K562 (cell line): ENCODE measurements around the gene SGMS1. TPM values are rescaled to one million over a fixed set of nuclear protein-coding genes. Genes with fewer than 3 reads are reported as not detected.

Experiments
- ATAC-seq: fragments of 200-7000 bp; cut with Tn5 transposase; 3 replicates; pipeline ENCODE4 v1.9.1; 2020; ENCODE audit warnings: moderate library complexity
- BruUV-seq: library from RNA; stranded (reverse); fragments of 400-500 nt; replicated peaks from 2 replicates; lab custom pipeline; 2021; lab: Mats Ljungman, UMichigan
- CTCF ChIA-PET: fragments of 300-600 bp; formaldehyde crosslinking; extraction: SDS; loops from one replicate; lab custom pipeline; 2021; ENCODE audit warnings: low intra/inter-chr PET ratio; lab: Yijun Ruan, JAX
- POLR2A ChIA-PET: fragments of 300-600, 350-650 bp; sonication (Branson Sonifier 250); formaldehyde crosslinking; extraction: SDS; loops from one replicate; lab custom pipeline; 2021; ENCODE audit warnings: antibody characterized with exemption, inconsistent platforms; lab: Yijun Ruan, JAX
- DNase-seq, 4 experiments: peaks; one replicate each; pipeline versions ENCODE4 v3.0.0 to v3.0.0-alpha.2; 2011 to 2018; ENCODE audit warnings: low spot score in 3 of 4, mixed read lengths in 3 of 4; ENCODE audit errors: extremely low read depth in 1 of 4
- FAIRE-seq: peaks from 2 replicates; lab custom pipeline; 2011; peaks lifted over from hg19 to GRCh38; lab: Jason Lieb, UNC
- H2AFZ ChIP-seq: 2 replicates; pipeline ENCODE4 v1.6.0; 2011; ENCODE audit warnings: low read depth, low read length, control low read depth, inconsistent platforms
- H3K27ac ChIP-seq: fragments of 200-600 bp; 3 replicates; pipeline ENCODE4 v1.8.0; 2011; ENCODE audit warnings: low read depth, mild to moderate bottlenecking, control low read depth, inconsistent platforms, low read length, moderate library complexity, mixed read lengths; ENCODE audit errors: extremely low read depth
- H3K27me3 ChIP-seq, 2 experiments: fragments of 300-600 bp in 1 of 2; 2 replicates in 1 of 2; 3 replicates in 1 of 2; pipeline versions ENCODE4 v1.6.0 to v1.8.0; 2011; ENCODE audit warnings: inconsistent platforms in 2 of 2, low read length in 2 of 2, mild to moderate bottlenecking in 1 of 2, mixed read lengths in 1 of 2, moderate library complexity in 1 of 2; ENCODE audit not compliant: control insufficient read depth in 2 of 2, insufficient read depth in 2 of 2
- H3K36me3 ChIP-seq: fragments of 300-600 bp; 3 replicates; pipeline ENCODE4 v1.8.0; 2011; ENCODE audit warnings: mild to moderate bottlenecking, low read length, inconsistent platforms; ENCODE audit not compliant: control insufficient read depth, insufficient read depth
- H3K4me1 ChIP-seq, 2 experiments: fragments of 200-600 bp in 1 of 2; replicated peaks in 1 of 2; 2 replicates in 1 of 2; 3 replicates in 1 of 2; pipeline versions ENCODE4 v1.5.1 to v1.8.0; 2011; ENCODE audit warnings: inconsistent platforms in 2 of 2, low read length in 2 of 2, mild to moderate bottlenecking in 1 of 2, mixed read lengths in 1 of 2, moderate library complexity in 1 of 2; ENCODE audit not compliant: control insufficient read depth in 2 of 2, insufficient read depth in 2 of 2
- H3K4me2 ChIP-seq: 2 replicates; pipeline ENCODE4 v1.6.1; 2011; ENCODE audit warnings: low read length, control low read depth, inconsistent platforms, mixed read lengths; ENCODE audit not compliant: insufficient read depth
- H3K4me3 ChIP-seq: fragments of 200-600 bp; sonication (generic), shearing (Covaris generic); 2 replicates; pipeline ENCODE4 v1.5.1; 2016; ENCODE audit warnings: control low read depth, inconsistent platforms
- H3K79me2 ChIP-seq: fragments of 200-600 bp; 3 replicates; pipeline ENCODE4 v1.8.0; 2011; ENCODE audit warnings: low read length, inconsistent platforms; ENCODE audit not compliant: control insufficient read depth, insufficient read depth
- H3K9ac ChIP-seq, 2 experiments: 2 replicates each; pipeline versions ENCODE4 v1.6.0 to v1.6.1; 2011; ENCODE audit warnings: low read depth in 2 of 2, low read length in 2 of 2, control low read depth in 1 of 2, inconsistent platforms in 1 of 2, mild to moderate bottlenecking in 1 of 2, mixed read lengths in 1 of 2; ENCODE audit not compliant: insufficient read depth in 1 of 2
- H3K9me1 ChIP-seq: one replicate; pipeline ENCODE4 v1.6.0; 2011; ENCODE audit warnings: inconsistent platforms, mild to moderate bottlenecking, low read length, moderate library complexity; ENCODE audit not compliant: control insufficient read depth, insufficient read depth
- H3K9me3 ChIP-seq: replicated peaks from 2 replicates; pipeline ENCODE4 v1.5.1; 2011; ENCODE audit warnings: low read depth, low read length, inconsistent platforms; ENCODE audit not compliant: control insufficient read depth, insufficient read depth
- H4K20me1 ChIP-seq: replicated peaks from 2 replicates; pipeline ENCODE4 v1.6.1; 2011; ENCODE audit warnings: low read length, inconsistent platforms, mixed read lengths; ENCODE audit not compliant: control insufficient read depth, insufficient read depth
- HMBOX1 ChIP-seq: sonication (generic); IDR thresholded peaks from 2 replicates; pipeline ENCODE4 v1.6.1; 2016
- POU5F1 ChIP-seq: fragments of 150-350 bp; IDR thresholded peaks from 2 replicates; pipeline ENCODE4 v1.6.1; 2014; ENCODE audit warnings: borderline replicate concordance, low read length, low read depth, mild to moderate bottlenecking; ENCODE audit not compliant: partially characterized antibody
- ZBTB40 ChIP-seq, 2 experiments: fragments of 450-650 bp in 1 of 2; sonication (generic) in 1 of 2; formaldehyde crosslinking in 1 of 2; IDR thresholded peaks; 2 replicates each; pipeline versions ENCODE4 v1.7.1 to v1.9.0; 2016 to 2022; ENCODE audit warnings: inconsistent platforms in 1 of 2, mild to moderate bottlenecking in 1 of 2, missing genetic modification reagents in 1 of 2
- ZNF197 ChIP-seq: fragments of 200-800 bp; sonication (Bioruptor generic); IDR thresholded peaks from 2 replicates; pipeline ENCODE4 v1.6.1; 2016; ENCODE audit warnings: low read depth, missing genetic modification characterization, missing compliant biosample characterization
- ZNF507 ChIP-seq: conservative IDR thresholded peaks from 2 replicates; pipeline ENCODE4 v1.6.1; 2017; ENCODE audit warnings: missing genetic modification characterization, missing compliant biosample characterization
- whole genome bisulfite sequencing: fragments of 100-300 bp; shearing (Covaris generic); methylation state at CpG from one replicate; pipeline ENCODE4 v1.1.6; 2016; ENCODE audit warnings: low coverage, mixed read lengths; ENCODE audit not compliant: insufficient coverage; ENCODE audit errors: missing lambda C conversion rate; 5-methylcytosine and 5-hydroxymethylcytosine counted together
- in situ Hi-C: fragments of 300-500 bp; cut with MboI; formaldehyde crosslinking; loops from 4 replicates; pipeline ENCODE4 v1.15.0; 2018; ENCODE audit warnings: inconsistent platforms, mixed read lengths
- intact Hi-C: fragments of 100-400 bp; cut with micrococcal nuclease; formaldehyde crosslinking; loops from 2 replicates; pipeline ENCODE4 v1.14.2; 2022
- polyA plus RNA-seq, 8 experiments: library from polyadenylated mRNA; depleted of rRNA in 4 of 8; stranded (reverse) in 5 of 8; unstranded in 3 of 8; fragments of >200 nt; fragmentation: Nextera tagmentation in 2 of 8; fragmentation: Illumina TruSeq in 1 of 8; extraction: Ambion mirVana in 2 of 8; extraction: Trizol in 1 of 8; gene quantifications; 2 replicates each; pipeline versions ENCODE4 v1.2.1 to v1.2.3, GENCODE V29; 2011 to 2014; ENCODE audit warnings: inconsistent platforms in 1 of 8, missing spikeins in 1 of 8
- total RNA-seq, 7 experiments: library from RNA; depleted of rRNA in 6 of 7; stranded (reverse); fragments of >200 nt in 6 of 7; fragmentation: Illumina TruSeq in 2 of 7; extraction: Trizol in 2 of 7; gene quantifications; 2 replicates each; pipeline versions ENCODE4 v1.2.1 to v1.2.3, GENCODE V29; 2011 to 2021; ENCODE audit warnings: low replicate concordance in 1 of 7

SGMS1 gene
- total and polyA plus RNA-seq, 9 of the 15 experiments (the other 6 are each of a cell fraction or from before 2014, with no cell fraction given), result 22.6 to 232 (median 82.2) TPM

- 84% methylated on average over 2 of the region's 2 CpGs for WGBS
- H2AFZ ChIP-seq, result no peak overlapping the region
- no peak for TF ChIP-seq ZNF507 (tag)
- no peak for TF ChIP-seq ZNF197 (CRISPR knock-in tag)
- no peak for TF ChIP-seq HMBOX1
- no peak for TF ChIP-seq POU5F1
- peak; percentile 98 for TF ChIP-seq ZBTB40 (IDR thresholded peaks at IDR 0.05)
- peak; percentile 95 for TF ChIP-seq ZBTB40 (CRISPR knock-in tag; IDR thresholded peaks at IDR 0.05)
- ChIA-PET CTCF (no interaction called here), POLR2A (no interaction called here)
- peaks cover 99% of the 10 kb centered on the region for H3K79me2 ChIP-seq
- 0 out of 2 replicates have a peak, but pooled peaks cover 5% of the 10 kb centered on the region for H4K20me1 ChIP-seq
- peak overlapping the region; percentile 72 for H3K4me2 ChIP-seq
- in situ Hi-C loops (no loop called here), intact Hi-C loops (loop anchor here (2.0 to 5.0 kb wide), 4 partner anchors 133 to 260 kb away; no protein-coding TSS in a partner anchor)
- H3K27me3 ChIP-seq, result no peaks in the 10 kb centered on the region
- ATAC-seq (no peak), FAIRE-seq (no peak), DNase-seq (no peak)
- H3K27ac ChIP-seq, result no peak overlapping the region
- H3K9ac ChIP-seq, result no peak overlapping the region
- no TSS peak for BruUV-seq
- no peak overlapping the region for H3K4me3 ChIP-seq
- peaks cover 10% of the 10 kb centered on the region; the same call in 2 of the 3 replicates for H3K36me3 ChIP-seq
- H3K9me1 ChIP-seq, result no peaks in the 10 kb centered on the region
- peaks cover 31 to 54% of the 10 kb centered on the region in 2 experiments for H3K4me1 ChIP-seq
- no peaks in the 10 kb centered on the region for H3K9me3 ChIP-seq
These were observed 71.9 kb downstream of the SGMS1 start for GRCh38 chr10:50551894-50552293.
